Adrenal gland (tissue), 5 donors: ENCODE measurements around the gene TSHR.
"Not testable (repeated sequence)": the region's sequence is repeated elsewhere in the genome, so short reads cannot be mapped to it uniquely, and the experiment has no call there.

ENCODE experiments used
- POLR2A ChIP-seq, 2 donors: fragments of 450-650 bp; IDR thresholded peaks; one replicate each; pipeline ENCODE4 v1.6.1; 2017; ENCODE audit warnings: antibody characterized with exemption in 2 of 2, mild to moderate bottlenecking in 2 of 2, moderate library complexity in 1 of 2
- TF ChIP-seq, protein P1 (sequence below), 6 experiments: fragments of 450-650 bp in 4 of 6; fragments of 200-600 bp in 2 of 6; sonication (generic) in 1 of 6; IDR thresholded peaks; 1 replicate in 5 of 6; 2 replicates in 1 of 6; pipeline versions ENCODE4 v1.5.1 to v1.8.0; 2016 to 2021; ENCODE audit warnings: antibody characterized with exemption in 6 of 6, mild to moderate bottlenecking in 2 of 6, moderate library complexity in 1 of 6
- donor health status: DM: no; HTN: no; CAD: no.

DNA sequence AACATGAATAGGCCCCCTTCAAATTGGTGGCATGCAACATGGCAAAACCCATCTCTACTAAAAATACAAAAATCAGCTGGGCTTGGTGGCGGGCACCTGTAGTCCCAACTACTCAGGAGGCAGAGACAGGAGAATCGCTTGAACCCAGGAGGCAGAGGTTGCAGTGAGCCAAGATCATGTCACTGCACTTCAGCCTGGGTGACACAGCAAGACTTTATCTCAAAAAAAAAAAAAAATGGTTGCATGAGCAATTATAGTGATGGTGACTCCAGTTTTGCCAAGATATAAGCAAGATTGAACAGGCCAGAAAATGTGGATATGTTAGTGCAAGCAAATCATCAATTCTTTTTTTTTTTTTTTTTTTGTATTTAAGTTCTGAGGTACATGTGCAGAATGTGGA lies 63.7 kb downstream of the TSHR start:
- TF ChIP-seq, protein P1, sequence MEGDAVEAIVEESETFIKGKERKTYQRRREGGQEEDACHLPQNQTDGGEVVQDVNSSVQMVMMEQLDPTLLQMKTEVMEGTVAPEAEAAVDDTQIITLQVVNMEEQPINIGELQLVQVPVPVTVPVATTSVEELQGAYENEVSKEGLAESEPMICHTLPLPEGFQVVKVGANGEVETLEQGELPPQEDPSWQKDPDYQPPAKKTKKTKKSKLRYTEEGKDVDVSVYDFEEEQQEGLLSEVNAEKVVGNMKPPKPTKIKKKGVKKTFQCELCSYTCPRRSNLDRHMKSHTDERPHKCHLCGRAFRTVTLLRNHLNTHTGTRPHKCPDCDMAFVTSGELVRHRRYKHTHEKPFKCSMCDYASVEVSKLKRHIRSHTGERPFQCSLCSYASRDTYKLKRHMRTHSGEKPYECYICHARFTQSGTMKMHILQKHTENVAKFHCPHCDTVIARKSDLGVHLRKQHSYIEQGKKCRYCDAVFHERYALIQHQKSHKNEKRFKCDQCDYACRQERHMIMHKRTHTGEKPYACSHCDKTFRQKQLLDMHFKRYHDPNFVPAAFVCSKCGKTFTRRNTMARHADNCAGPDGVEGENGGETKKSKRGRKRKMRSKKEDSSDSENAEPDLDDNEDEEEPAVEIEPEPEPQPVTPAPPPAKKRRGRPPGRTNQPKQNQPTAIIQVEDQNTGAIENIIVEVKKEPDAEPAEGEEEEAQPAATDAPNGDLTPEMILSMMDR (IDR thresholded peaks at IDR 0.05) = not testable (repeated sequence)
- not testable (repeated sequence) for TF ChIP-seq POLR2A (IDR thresholded peaks at IDR 0.05)
